Measurements from ENCODE around the gene ROR1.

ROR1 gene

DNA sequence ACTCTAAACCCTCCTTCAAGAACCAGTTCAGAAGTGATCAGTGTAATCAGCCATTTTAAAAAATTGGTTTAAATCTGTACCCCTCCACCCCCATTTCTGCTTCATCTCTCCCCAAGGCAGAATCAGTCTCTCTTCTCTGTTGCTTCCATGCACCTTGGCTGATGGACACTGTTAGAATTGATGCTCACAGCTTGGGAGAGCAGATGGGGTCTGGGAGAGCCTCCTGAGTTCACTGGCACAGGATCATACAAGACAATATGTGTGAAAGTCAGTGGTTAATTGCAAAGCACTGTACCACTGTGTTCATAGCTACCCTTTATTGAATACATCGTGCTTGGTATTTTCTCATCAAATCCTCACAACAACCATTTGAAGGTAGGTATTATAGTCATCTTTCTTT, 140.9 kb downstream of the ROR1 start:
- no peak for DNase-seq

GRCh38 chr1:63915121-63915520, 141.3 kb downstream of the ROR1 start:
- DNase-seq, result no peak

- no peak for DNase-seq
Measured at GRCh38 chr1:63916485-63917360, 142.9 kb downstream of the ROR1 start.

DNA sequence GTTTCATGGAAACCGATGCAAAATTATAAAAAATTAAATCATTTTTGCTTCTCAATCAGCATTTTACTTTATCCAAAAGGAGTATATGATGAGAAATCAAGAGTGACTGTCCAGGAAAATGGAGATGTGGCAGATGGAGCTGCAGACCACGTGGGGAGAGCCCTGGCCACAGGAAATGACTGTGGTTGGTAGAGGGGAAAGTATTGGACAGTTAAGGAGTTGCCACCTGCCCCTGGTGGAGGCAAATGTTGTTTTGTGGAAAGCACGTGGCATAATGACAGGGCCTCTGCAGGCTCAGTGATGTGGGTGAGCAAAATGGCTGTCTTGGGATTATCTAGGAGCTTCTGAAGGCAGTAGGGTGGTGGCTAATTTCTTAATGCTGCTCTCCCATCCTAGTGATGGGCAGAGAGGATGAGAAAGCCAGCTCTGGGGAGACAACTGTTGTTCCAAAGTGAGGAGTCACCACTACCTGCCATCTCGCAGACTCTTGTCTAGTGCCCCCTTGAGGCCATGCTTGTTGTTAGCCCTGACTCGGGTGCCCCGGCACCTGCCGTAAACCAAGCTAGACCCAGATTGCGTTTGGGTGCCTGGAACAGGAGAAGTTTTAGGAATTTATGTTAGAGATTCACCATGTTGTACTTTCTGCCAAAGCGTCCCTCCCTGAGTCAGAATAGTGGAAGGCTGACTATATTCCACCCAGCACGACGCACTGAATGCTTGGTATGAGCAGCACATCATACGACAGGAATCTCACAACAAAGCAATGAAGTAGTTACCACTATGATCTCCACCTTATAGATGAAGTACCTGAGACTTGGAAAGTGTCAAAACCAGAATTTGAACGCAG, 144.0 kb downstream of the ROR1 start:
- DNase-seq, result peak; percentile 1

DNA sequence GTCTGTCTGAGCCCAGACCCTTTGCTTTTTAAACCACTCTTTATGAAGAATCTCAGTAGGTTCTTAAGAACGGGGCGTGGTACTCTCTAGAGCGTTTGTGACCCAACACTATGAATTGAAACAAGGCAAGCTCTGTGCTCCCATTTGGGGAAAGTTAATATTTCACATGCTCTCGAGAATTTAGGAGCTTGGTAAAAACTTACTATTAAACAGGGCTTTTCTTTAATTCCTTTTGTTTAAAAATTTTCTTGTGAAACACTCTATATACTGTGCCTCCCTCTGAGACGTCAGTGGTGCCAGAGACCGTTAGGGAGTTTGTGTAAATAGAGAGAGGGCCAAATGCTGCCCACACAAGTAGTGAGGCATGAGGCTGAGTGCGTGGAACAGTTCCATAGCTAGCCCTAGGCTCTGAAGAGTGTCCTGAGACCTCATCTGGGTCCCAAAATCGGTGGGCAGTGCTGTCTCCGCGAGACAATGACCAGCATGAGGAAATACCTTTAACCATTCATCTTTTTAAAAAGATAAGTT, 144.7 kb downstream of the ROR1 start:
- no peak for DNase-seq

GRCh38 chr1:63920154-63921117, 146.6 kb downstream of the ROR1 start:
- no peak for DNase-seq

DNA sequence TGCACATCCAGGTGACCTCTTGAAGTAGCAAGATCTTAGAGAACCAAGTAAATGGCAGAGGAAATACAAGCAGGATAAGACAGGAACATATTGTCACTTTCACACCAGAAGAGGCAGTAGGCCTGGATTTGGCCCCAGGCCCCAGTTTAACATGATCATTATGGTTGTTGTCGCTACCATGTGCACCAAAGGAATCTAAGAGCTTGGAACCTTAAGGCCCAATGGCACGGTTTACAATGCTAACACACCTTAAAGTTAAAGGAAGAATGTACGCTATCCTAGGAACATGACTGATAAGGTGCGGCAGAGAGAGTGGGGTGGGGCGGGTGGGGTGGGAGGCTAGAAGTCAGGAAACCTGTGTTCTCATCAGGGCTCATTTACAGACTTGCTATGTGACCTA, 147.5 kb downstream of the ROR1 start:
- no peak for DNase-seq

DNA sequence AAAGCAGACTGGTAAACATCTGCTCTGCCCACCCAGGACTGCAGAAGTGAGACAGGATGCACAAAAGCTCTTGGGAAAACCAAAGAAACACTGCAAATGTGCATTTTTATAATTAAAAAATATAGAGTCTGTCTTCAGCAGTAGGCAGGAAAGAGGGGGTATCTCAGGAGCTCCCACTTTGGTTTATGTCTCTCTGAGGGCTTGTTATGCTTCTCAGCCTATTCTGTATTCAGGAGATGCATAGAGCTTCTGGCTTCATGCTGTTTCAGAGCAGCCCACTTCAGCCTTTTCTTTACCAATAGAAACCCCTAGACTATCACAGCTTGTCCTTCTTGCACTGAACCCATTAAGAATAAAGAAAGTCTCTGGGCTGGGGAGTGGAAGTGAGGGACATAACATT, 148.0 kb downstream of the ROR1 start:
- no peak for DNase-seq

DNA sequence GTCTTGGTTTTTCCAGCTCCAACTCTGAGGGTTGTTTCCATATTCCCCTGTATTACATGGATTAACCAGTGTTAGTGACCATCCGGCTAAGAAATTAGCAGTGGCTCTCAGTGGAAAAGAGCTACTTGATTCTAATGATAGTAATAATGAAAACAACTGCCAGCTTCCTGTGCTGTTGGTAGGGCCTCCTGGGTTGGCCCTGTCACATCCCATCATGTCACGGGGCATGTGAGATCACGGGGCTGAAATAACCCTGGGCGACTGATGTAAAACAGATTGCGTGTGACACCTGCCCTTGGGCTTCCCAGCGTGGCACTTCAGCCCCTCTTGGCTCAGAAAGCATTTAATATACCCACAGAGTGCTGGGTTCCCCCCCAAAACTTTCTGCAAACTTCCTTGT, 149.0 kb downstream of the ROR1 start:
- no peak for DNase-seq

GRCh38 chr1:63923302-63923701, 149.5 kb downstream of the ROR1 start:
- DNase-seq, result no peak

DNA sequence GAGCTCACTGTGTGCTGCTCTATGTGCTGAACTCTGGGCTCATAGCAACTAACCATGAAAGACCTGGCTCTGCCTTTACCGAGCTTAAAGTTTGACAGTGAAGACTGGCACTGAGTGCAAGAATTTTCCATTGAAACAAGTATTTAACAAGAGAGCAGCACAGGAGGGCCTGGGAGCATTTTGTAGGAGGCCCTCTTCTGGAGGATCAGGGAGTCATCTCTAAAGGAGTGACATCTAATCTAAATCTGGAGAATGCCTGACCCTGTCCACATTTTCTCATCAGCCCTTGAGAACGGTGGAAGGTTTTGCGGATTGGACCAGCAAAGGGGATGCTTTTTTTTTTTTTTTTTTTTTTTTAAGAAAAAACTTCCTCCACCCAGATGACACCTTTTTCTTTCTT, 150.8 kb downstream of the ROR1 start:
- DNase-seq, result no peak

- no peak for DNase-seq
Measured at GRCh38 chr1:63928186-63929105, 154.6 kb downstream of the ROR1 start.

DNA sequence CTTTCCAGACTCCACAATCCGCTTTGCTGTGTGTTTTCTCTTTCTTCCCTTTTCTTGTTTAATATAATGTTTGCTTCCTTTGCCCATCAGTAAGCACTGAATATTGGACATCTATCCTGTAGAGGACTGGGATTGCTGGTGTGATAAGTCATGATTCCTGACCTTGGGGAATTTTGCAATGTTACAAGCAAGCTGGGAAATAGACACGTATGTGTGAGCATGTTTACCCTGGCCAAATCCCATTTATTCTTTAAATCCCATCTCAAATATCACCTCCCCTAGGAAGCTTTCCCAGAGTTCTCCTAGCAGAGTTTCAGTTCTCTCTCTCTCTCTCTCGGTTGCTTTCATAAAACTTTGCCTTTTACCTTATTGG, 155.3 kb downstream of the ROR1 start:
- DNase-seq, result no peak

DNA sequence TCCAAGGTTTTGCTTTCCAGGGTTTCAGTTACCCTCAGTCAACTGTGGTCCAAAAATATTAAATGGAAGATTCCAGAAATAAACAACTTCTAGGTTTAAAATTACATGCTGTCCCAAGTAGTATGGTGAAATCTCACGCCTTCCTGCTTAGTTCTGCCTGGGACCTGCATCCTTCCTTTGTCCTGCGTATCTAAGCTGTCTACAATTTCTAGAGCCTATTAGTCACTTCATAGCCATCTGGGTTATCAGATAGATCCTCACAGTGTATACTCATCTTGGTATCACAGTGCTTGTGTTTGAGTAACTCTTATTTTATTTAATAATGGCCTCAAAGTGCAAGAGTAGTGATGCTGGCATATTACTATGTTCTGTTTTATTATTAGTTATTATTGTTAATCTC, 157.7 kb downstream of the ROR1 start:
- no peak for DNase-seq

- DNase-seq, result no peak
Measured at GRCh38 chr1:63934697-63935096, 160.9 kb downstream of the ROR1 start.

DNA sequence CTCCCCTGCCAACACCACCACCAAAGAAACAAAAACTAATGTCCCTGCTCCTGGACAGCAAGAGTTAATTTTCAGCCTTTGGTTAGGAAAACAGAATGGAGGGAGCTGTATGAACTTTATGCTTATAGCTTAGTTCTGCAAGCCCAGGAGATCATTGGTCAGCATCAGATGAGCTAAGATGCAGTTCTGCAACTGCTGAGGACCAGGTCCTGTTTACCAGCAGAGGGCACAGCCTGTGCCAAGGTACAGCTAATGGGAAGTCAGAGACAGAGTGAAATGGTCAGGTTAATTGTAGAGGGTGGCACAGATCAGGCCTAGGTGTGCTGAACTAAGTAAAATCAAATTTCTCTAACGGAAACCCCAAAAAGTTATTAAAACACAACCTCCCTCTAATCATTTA, 161.3 kb downstream of the ROR1 start:
- no peak for DNase-seq

DNA sequence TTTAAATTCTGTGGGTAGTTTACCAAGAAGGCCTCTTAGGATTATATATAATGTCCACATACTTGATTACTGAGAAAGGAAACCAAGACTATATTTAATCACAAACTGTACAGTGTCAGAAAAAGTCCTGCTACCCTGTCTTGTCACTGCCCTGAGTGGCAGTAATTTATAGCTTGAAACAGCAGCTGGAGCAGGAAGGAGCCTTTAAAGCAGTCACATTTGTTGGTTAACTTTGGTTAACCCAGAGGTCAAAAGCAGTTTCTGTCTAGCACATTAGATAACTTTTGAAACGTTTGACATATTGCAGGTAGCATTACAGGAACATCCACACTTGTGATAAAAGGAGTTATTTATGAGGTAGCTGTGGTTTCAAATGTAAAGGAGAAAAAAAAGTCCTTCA, 161.7 kb downstream of the ROR1 start:
- no peak for DNase-seq

- no peak for DNase-seq
Measured at GRCh38 chr1:63936276-63936675, 162.5 kb downstream of the ROR1 start.

DNA sequence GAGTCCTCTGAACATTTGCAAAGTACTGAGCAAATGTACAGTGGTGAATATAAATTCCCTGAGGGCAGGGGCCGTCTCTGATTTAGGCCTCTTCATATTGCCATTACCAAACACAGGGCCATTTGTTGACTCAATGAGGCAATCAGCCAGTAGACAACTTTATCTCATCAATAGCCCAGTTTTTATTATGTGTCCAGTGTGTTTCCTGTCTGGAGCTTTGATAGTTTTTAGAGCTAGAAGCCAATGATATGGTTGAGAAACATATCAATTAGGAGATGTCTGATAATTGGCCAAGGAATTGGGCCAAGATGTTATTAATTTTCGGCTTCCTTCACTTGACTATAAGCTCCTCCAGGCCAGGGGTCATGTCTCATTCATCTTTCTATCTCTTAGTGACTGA, 163.0 kb downstream of the ROR1 start:
- DNase-seq, result no peak

DNA sequence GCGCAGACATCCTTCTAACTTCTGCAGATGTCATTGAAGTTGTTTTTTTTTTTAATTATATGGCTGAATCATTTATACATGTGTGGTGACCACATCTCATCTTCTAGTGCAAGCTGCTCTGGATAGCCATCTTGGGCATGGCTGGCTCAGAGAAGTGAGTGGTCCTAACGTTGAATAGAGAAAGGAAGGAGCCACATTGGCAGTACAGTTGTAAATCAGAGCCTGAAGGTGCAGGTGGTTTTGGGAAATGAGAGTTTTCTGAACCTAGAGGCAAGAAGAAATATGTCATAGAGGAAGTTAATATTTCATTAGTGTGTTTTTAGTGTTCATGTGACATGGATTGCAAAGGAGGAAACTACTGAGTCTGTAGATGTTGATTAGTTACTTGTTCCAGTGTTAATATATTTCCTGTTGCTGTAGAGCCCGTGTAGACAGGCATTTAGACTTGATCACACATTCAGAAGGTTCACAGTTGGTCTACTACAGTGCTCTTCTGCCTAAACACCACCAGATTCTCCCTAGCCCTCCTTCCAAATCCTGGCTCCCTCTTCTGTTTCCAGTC, 163.7 kb downstream of the ROR1 start:
- no peak for DNase-seq

DNA sequence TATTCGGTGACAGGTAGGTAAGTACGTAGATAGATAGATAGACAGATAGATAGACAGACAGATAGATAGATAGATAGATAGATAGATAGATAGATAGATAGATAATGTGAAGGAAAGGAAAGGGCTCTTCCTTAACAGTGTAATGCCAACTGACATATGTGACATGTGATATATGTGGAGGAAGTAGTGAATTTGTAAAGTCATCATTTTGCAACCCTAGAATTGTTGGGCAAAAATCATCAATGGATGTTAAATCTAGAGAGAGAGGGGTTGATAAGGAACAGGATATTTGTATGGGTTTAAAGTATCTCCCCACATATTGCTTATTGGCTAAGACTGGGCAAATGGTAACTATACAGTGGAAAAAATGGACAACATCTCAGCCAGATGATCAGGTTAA, 166.6 kb downstream of the ROR1 start:
- DNase-seq, result no peak
